Right lobe of liver (tissue), 4 donors: ENCODE measurements around the gene PLIN4.

Experiments
- POLR2A ChIP-seq: fragments of 450-650 bp; IDR thresholded peaks from one replicate; pipeline ENCODE4 v1.6.1; 2017; ENCODE audit warnings: antibody characterized with exemption, mild to moderate bottlenecking
- TF ChIP-seq, protein P1 (sequence below), 4 donors: fragments of 200-600 bp in 3 of 4; fragments of 450-650 bp in 1 of 4; IDR thresholded peaks; one replicate each; pipeline versions ENCODE4 v1.5.1 to v1.8.0; 2016 to 2022; ENCODE audit warnings: antibody characterized with exemption in 4 of 4, mild to moderate bottlenecking in 2 of 4
- donor health status: DM: no; HTN: no; CAD: no.
- donor health status: DM: no; HTN: no; CAD: no.
- donor health status: DM: no; HTN: yes; CAD: no.

DNA sequence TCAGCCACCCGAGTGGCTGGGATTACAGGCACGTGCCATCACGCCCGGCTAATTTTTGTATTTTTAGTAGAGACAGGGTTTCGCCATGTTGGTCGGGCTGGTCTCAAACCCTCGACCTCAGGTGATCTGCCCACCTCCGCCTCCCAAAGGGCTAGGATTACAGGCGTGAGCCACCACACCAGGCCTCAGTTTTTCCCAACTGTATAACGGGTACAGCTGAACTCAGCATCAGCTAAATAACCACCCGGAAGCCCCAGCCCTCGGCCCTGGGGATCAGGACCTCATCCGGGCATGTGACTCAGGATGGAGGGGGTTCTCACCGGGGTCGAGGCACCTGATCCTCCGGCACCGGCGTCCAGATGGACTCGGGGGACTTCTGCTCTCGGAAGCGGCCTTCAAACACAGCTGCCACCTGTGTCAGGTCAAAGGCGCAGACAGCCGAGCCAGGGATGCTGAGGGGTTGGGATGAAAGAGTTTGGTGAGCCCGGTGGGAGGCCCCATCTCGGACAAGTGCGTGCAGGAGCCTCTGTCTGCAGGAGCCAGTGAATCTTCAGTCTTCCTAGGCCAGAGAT is 32.3 kb upstream of the PLIN4 start:
- TF ChIP-seq, protein P1, sequence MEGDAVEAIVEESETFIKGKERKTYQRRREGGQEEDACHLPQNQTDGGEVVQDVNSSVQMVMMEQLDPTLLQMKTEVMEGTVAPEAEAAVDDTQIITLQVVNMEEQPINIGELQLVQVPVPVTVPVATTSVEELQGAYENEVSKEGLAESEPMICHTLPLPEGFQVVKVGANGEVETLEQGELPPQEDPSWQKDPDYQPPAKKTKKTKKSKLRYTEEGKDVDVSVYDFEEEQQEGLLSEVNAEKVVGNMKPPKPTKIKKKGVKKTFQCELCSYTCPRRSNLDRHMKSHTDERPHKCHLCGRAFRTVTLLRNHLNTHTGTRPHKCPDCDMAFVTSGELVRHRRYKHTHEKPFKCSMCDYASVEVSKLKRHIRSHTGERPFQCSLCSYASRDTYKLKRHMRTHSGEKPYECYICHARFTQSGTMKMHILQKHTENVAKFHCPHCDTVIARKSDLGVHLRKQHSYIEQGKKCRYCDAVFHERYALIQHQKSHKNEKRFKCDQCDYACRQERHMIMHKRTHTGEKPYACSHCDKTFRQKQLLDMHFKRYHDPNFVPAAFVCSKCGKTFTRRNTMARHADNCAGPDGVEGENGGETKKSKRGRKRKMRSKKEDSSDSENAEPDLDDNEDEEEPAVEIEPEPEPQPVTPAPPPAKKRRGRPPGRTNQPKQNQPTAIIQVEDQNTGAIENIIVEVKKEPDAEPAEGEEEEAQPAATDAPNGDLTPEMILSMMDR (IDR thresholded peaks at IDR 0.05): no peak
- no peak for TF ChIP-seq POLR2A
